AG20443 (cell line): ENCODE results near the gene SPATA31A5.
"Not testable (repeated sequence)": the region's sequence is repeated elsewhere in the genome, so short reads cannot be mapped to it uniquely, and the experiment has no call there.

Experiments
- DNase-seq: peaks from one replicate; pipeline ENCODE4 v3.0.0; 2012; ENCODE audit warnings: low spot score, mixed read lengths

The SPATA31A5 gene

GRCh38 chr9:60914107-60914506 is at the start of gene SPATA31A5:
SPATA31A5 (plus strand) TSS chr9:60914407; CDS start chr9:60914436, 29 bp downstream.
- not testable (repeated sequence) for DNase-seq

- not testable (repeated sequence) for DNase-seq
Observed at GRCh38 chr9:60962990-60963350, 48.8 kb downstream of the SPATA31A5 start.

- DNase-seq = not testable (repeated sequence)
Observed at GRCh38 chr9:60966382-60966781, 52.2 kb downstream of the SPATA31A5 start.
